Measurements from ENCODE around the gene ZNF653.

The ZNF653 gene

GRCh38 chr19:11499220-11499726, 6.4 kb downstream of the ZNF653 start:
- H3K4me3 ChIP-seq (ENCODE audit: low read depth, low read length) = no peak overlapping the region
- TF ChIP-seq, protein P1, sequence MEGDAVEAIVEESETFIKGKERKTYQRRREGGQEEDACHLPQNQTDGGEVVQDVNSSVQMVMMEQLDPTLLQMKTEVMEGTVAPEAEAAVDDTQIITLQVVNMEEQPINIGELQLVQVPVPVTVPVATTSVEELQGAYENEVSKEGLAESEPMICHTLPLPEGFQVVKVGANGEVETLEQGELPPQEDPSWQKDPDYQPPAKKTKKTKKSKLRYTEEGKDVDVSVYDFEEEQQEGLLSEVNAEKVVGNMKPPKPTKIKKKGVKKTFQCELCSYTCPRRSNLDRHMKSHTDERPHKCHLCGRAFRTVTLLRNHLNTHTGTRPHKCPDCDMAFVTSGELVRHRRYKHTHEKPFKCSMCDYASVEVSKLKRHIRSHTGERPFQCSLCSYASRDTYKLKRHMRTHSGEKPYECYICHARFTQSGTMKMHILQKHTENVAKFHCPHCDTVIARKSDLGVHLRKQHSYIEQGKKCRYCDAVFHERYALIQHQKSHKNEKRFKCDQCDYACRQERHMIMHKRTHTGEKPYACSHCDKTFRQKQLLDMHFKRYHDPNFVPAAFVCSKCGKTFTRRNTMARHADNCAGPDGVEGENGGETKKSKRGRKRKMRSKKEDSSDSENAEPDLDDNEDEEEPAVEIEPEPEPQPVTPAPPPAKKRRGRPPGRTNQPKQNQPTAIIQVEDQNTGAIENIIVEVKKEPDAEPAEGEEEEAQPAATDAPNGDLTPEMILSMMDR (IDR thresholded peaks at IDR 0.05; ENCODE audit: low read depth, low read length) = no peak

DNA sequence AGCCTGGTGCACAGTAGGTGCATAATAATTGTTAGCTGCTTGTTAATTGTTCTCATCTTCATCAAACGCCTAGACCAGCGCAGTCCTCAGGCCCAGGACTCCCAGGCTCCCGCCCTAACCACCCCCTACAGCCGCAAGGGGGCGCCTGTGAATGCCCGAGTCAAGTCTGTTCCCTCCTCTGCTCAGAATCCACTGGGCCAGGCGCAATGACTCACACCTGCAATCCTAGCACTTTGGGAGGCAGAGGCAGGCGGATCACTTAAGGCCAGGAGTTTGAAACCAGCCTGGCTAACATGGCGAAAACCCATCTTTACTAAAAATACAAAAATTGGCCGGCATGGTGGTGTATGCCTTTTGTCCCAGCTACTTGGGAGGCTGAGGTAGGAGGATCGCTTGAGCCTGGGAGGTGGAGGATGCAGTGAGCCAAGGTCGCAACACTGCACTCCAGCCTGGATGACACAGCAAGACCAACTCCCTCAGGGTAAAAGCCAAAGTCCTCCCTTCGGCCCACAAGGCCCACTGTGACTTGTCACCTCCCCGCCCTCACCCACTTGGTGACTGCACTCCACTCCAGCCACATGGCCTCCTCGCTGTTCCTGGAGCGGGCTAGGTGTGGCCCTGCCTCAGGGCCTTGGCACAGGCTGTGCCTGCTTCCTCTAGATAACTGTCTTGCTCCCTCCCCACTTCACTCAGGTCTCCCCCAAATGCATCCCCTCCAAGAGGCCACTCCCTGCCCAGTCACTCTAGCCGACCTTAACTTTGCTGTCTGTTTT, 9.1 kb downstream of the ZNF653 start:
- no peak overlapping the region for H3K4me3 ChIP-seq (ENCODE audit: low read depth, low read length)
- TF ChIP-seq, protein P1 (IDR thresholded peaks at IDR 0.05; ENCODE audit: low read depth, low read length) = peak; percentile 75

- H3K4me3 ChIP-seq (ENCODE audit: low read depth, low read length) = no peak overlapping the region
- TF ChIP-seq, protein P1 (IDR thresholded peaks at IDR 0.05; ENCODE audit: low read depth, low read length) = no peak
These were observed 9.8 kb downstream of the ZNF653 start for GRCh38 chr19:11495885-11496284.

- TF ChIP-seq, protein P1 (IDR thresholded peaks at IDR 0.05; ENCODE audit: low read depth, low read length) = no peak
These were observed 10.2 kb downstream of the ZNF653 start for GRCh38 chr19:11495481-11495880.

DNA sequence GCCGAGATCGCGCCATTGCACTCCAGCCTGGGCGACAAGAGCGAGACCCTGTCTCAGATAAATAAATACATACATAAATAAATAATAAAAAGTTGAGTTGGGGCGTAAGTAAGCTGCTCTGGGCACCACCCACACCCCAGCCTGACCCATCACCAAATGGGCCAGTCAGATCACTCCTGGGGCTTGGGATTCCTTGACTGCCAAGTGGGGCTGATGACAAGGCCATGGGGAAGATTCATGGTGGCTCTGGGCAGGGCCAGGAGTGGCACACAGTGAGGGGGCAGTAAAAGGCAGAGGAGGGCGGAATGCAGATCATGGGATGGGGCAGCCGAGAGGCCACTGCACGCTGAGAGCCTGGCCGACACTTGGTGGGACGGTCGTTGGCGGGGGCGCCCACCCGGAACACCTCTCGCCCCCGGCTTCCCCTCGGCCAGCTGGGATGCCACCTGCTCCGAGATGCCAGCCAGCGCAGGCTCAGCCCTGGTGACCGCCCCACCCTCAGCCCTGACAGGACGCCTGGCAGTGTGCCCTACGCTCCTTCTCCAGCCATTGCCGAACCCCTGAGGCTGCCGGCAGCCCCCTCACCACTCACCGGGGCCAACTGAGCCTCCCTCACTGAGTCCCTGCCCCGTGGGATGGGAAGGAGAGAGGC, 10.9 kb downstream of the ZNF653 start:
- TF ChIP-seq, protein P1 (IDR thresholded peaks at IDR 0.05; ENCODE audit: low read depth, low read length) = no peak
- H3K4me3 ChIP-seq (ENCODE audit: low read depth, low read length) = no peak overlapping the region

More at GRCh38 chr19:11495481-11495880, 10.2 kb downstream of the ZNF653 start:
- no peak overlapping the region for H3K4me3 ChIP-seq (ENCODE audit: low read depth, low read length)

DNA sequence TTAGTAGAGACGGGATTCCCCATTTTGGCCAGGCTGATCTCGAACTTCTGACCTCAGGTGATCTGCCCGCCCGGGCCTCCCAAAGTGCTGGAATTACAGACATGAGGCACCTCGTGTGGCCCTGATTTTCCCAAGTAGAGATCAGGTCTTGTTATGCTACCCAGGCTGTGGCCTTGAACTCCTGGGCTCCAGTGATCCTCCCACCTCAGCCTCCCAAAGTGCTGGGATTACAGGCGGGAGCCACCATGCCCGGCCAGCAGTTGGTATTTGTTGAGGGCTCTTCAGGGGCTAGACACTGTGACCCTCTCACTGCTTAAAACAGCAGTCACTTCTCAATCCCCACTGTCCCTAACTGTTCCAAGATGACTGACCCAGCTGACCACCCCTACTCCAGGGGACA, 16.3 kb downstream of the ZNF653 start:
- TF ChIP-seq, protein P1 (IDR thresholded peaks at IDR 0.05; ENCODE audit: low read depth, low read length) = no peak
- H3K4me3 ChIP-seq (ENCODE audit: low read depth, low read length) = no peak overlapping the region

Measured in WI38 (cell line).